SJCRH30 (cell line): ENCODE data around the gene COL6A1. TPM values are rescaled to one million over a fixed set of nuclear protein-coding genes. Genes with fewer than 3 reads are reported as not detected.
A peak's percentile ranks its signal among the peaks of the same experiment; 100 is the strongest.
"Not testable (repeated sequence)": the region's sequence is repeated elsewhere in the genome, so short reads cannot be mapped to it uniquely, and the experiment has no call there.

Experiments
- DNase-seq, 2 experiments: peaks; one replicate each; pipeline ENCODE4 v3.0.0-alpha.2; 2015 to 2020
- H3K27ac ChIP-seq: fragments of 250-450 bp; sonication (Bioruptor Pico); 2 replicates; pipeline ENCODE4 v1.5.1; 2020; ENCODE audit warnings: mild to moderate bottlenecking, moderate library complexity
- H3K27me3 ChIP-seq: fragments of 250-450 bp; sonication (Bioruptor Pico); 2 replicates; pipeline ENCODE4 v1.5.1; 2020; ENCODE audit warnings: mild to moderate bottlenecking, moderate library complexity
- H3K36me3 ChIP-seq: fragments of 250-450 bp; sonication (Bioruptor Pico); 2 replicates; pipeline ENCODE4 v1.5.1; 2020; ENCODE audit warnings: mild to moderate bottlenecking, moderate library complexity
- H3K4me1 ChIP-seq: fragments of 250-450 bp; sonication (Bioruptor Pico); 2 replicates; pipeline ENCODE4 v1.5.1; 2020; ENCODE audit warnings: mild to moderate bottlenecking, moderate library complexity
- H3K4me3 ChIP-seq: fragments of 250-450 bp; sonication (Bioruptor Pico); 2 replicates; pipeline ENCODE4 v1.5.1; 2020; ENCODE audit warnings: mild to moderate bottlenecking, moderate library complexity
- H3K9me3 ChIP-seq: fragments of 250-450 bp; sonication (Bioruptor Pico); replicated peaks from 2 replicates; pipeline ENCODE4 v1.5.1; 2020; ENCODE audit warnings: mild to moderate bottlenecking, moderate library complexity
- total RNA-seq: library from RNA; depleted of rRNA; stranded (reverse); fragments of >200 nt; shearing (Covaris generic); gene quantifications from 2 replicates; pipeline ENCODE4 v1.2.3, GENCODE V29; 2014

The COL6A1 gene
- total RNA-seq, 1 experiment from 2014 or later, result 12.6 TPM

- not testable (repeated sequence) for H3K36me3 ChIP-seq, H3K9me3 ChIP-seq, H3K4me1 ChIP-seq
Measured at GRCh38 chr21:45952527-45952926, 29.0 kb upstream of the COL6A1 start.

GRCh38 chr21:45952974-45953373 is 28.6 kb upstream of the COL6A1 start:
- Histone ChIP-seq H3K27ac (no peak overlapping the region), H3K4me3 (no peak overlapping the region), H3K36me3 (no peaks in the 10 kb centered on the region), H3K4me1 (no peaks in the 10 kb centered on the region; the same call in 1 of the 2 replicates), H3K9me3 (no peaks in the 10 kb centered on the region), H3K27me3 (no peaks in the 10 kb centered on the region)
- DNase-seq, result no peak

More at GRCh38 chr21:45952527-45952926, 29.0 kb upstream of the COL6A1 start:
- not testable (repeated sequence) for H3K27ac ChIP-seq, H3K4me3 ChIP-seq, H3K27me3 ChIP-seq, DNase-seq

DNA sequence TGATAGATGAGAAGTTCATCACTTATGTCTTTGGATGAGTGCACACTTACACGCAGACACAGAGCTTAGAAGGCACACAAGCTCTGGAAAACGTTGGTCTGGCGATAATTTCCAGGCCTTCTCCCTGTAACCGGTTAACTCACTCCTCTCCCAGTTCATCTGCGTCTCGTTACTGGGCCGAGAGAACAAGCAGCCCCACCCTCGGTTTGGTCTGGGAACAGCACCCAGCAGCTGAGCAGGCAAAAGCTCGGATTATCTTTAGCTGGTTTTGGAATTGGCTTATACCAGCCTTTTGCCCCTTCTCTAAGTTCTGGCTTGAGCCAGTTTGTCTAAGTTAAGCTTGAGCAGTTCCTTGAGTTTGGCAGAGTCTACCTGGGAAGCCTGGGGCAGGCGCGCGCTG is 27.3 kb upstream of the COL6A1 start:
- no peak for DNase-seq
- no peaks in the 10 kb centered on the region for H3K9me3 ChIP-seq
- H3K27me3 ChIP-seq, result no peaks in the 10 kb centered on the region
- H3K4me3 ChIP-seq, result no peak overlapping the region
- no peaks in the 10 kb centered on the region; the same call in 1 of the 2 replicates for H3K4me1 ChIP-seq
- no peak overlapping the region for H3K27ac ChIP-seq
- no peaks in the 10 kb centered on the region for H3K36me3 ChIP-seq

GRCh38 chr21:45954921-45955320 is 26.6 kb upstream of the COL6A1 start:
- no peaks in the 10 kb centered on the region for H3K36me3 ChIP-seq
- H3K27ac ChIP-seq, result no peak overlapping the region
- no peaks in the 10 kb centered on the region for H3K9me3 ChIP-seq
- DNase-seq, result no peak
- H3K4me1 ChIP-seq, result no peaks in the 10 kb centered on the region; the same call in 1 of the 2 replicates
- H3K27me3 ChIP-seq, result no peaks in the 10 kb centered on the region
- H3K4me3 ChIP-seq, result no peak overlapping the region

- no peak overlapping the region for H3K27ac ChIP-seq
- H3K9me3 ChIP-seq, result no peaks in the 10 kb centered on the region
- no peak for DNase-seq
- H3K36me3 ChIP-seq, result no peaks in the 10 kb centered on the region
- H3K4me1 ChIP-seq, result no peaks in the 10 kb centered on the region
- no peak overlapping the region for H3K4me3 ChIP-seq
- no peaks in the 10 kb centered on the region for H3K27me3 ChIP-seq
Measured at GRCh38 chr21:45957551-45957950, 24.0 kb upstream of the COL6A1 start.

DNA sequence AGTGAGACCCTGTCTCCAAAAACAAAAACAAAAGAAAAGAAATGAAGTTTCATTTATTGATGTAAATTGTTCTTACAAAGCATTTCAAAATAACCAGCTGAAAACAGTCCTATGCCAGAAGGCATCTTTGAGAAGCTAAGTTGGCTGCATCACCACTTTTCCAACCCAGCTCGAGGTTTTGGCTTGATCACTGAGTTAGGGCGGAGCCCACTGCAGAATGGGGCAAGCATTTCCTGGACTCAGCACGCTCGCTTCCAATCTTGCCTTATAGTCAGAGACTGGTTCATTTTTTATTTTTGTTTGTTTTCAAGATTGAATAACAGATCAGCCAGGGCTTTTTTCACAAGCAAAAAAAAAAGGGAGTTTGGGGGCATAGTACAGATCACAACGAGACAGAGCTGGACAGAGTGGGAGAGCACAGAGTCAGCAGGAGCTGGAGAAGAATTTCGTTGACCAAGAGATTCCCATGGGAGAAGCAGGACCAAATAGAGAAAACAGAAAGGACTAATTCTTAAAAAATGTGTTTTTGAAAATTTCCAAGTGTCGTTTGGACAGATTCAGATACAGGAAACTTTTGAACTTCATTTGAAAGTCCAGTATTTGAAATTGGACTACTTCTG is 23.5 kb upstream of the COL6A1 start:
- Histone ChIP-seq H3K36me3 (no peaks in the 10 kb centered on the region), H3K4me3 (no peak overlapping the region), H3K4me1 (no peaks in the 10 kb centered on the region), H3K9me3 (no peaks in the 10 kb centered on the region), H3K27me3 (no peaks in the 10 kb centered on the region), H3K27ac (no peak overlapping the region)
- no peak for DNase-seq

DNA sequence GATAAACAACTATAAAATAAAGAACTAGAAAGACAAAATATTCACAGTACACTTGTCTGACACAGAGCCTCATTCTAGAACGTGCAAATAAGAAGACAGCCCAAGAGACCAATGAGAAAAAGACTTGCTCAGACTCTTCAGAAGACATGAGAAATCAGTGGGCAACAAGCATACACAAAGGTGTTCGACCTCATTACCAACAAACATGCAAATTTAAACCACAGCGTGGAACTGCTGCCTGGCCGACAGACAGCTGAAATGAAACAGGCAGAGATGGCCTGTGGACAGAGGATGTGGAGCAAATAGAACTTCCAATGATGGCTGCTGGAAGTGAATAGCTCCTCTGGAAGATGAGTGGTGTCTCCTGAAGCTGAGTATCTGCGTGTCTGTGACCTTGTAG is 22.4 kb upstream of the COL6A1 start:
- DNase-seq, result no peak
- Histone ChIP-seq H3K4me1 (no peaks in the 10 kb centered on the region), H3K27ac (no peak overlapping the region), H3K9me3 (no peaks in the 10 kb centered on the region), H3K27me3 (no peaks in the 10 kb centered on the region), H3K36me3 (no peaks in the 10 kb centered on the region), H3K4me3 (no peak overlapping the region)

- Histone ChIP-seq H3K36me3 (no peaks in the 10 kb centered on the region), H3K27ac (no peak overlapping the region), H3K4me3 (no peak overlapping the region), H3K9me3 (no peaks in the 10 kb centered on the region), H3K27me3 (no peaks in the 10 kb centered on the region), H3K4me1 (no peaks in the 10 kb centered on the region)
- DNase-seq, result no peak
Measured at GRCh38 chr21:45959779-45960390, 21.7 kb upstream of the COL6A1 start.

DNA sequence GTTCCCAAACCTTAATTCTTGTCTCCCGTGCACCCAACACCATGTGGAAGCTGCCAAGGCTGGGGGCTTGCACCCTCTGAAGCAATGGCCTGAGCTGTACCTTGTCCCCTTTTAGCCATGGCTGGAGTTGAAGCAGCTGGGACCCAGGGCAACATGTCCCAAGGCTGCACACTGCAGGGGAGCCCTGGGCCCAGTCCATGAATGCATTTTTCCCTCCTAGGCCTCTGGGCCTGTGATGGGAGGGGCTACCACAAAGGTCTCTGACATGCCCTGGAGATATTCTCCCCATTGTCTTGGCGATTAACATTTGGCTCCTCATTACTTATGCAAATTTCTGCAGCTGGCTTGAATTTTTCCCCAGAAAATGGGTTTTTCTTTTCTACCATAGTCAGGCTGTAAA is 20.2 kb upstream of the COL6A1 start:
- H3K36me3 ChIP-seq, H3K4me3 ChIP-seq, H3K4me1 ChIP-seq, H3K9me3 ChIP-seq, H3K27ac ChIP-seq, DNase-seq, H3K27me3 ChIP-seq: not testable (repeated sequence)

- Histone ChIP-seq H3K9me3 (no peaks in the 10 kb centered on the region), H3K36me3 (no peaks in the 10 kb centered on the region), H3K27me3 (no peaks in the 10 kb centered on the region), H3K4me3 (no peak overlapping the region), H3K4me1 (no peaks in the 10 kb centered on the region), H3K27ac (no peak overlapping the region)
- no peak for DNase-seq
Measured at GRCh38 chr21:45962531-45963231, 18.9 kb upstream of the COL6A1 start.

GRCh38 chr21:45963232-45963570 is 18.4 kb upstream of the COL6A1 start:
- no peak for DNase-seq
- H3K27me3 ChIP-seq, result no peaks in the 10 kb centered on the region
- no peak overlapping the region for H3K4me3 ChIP-seq
- no peaks in the 10 kb centered on the region for H3K9me3 ChIP-seq
- no peaks in the 10 kb centered on the region for H3K4me1 ChIP-seq
- no peak overlapping the region for H3K27ac ChIP-seq
- no peaks in the 10 kb centered on the region for H3K36me3 ChIP-seq

DNA sequence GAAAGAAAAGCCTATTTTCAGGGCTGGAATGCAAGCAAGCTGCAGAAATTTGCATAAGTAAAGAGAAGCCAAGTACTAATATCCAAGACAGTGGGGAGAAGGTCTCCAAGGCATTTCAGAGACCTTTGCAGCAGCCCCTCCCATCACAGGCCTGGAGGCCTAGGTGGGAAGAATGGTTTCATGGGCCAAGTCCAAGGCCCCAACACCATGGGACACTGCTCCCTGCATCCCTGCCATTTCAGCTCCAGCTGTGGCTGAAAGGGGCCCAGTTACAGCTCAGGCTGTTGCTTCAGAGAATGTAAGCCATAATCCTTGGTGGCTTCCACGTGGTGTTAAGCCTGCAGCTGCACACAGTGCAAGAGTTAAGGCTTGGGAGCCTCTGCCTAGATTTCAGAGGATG is 16.9 kb upstream of the COL6A1 start:
- Histone ChIP-seq H3K9me3 (no peaks in the 10 kb centered on the region), H3K27ac (no peak overlapping the region), H3K4me1 (no peaks in the 10 kb centered on the region), H3K27me3 (no peaks in the 10 kb centered on the region), H3K36me3 (no peaks in the 10 kb centered on the region), H3K4me3 (no peak overlapping the region)
- DNase-seq, result no peak

DNA sequence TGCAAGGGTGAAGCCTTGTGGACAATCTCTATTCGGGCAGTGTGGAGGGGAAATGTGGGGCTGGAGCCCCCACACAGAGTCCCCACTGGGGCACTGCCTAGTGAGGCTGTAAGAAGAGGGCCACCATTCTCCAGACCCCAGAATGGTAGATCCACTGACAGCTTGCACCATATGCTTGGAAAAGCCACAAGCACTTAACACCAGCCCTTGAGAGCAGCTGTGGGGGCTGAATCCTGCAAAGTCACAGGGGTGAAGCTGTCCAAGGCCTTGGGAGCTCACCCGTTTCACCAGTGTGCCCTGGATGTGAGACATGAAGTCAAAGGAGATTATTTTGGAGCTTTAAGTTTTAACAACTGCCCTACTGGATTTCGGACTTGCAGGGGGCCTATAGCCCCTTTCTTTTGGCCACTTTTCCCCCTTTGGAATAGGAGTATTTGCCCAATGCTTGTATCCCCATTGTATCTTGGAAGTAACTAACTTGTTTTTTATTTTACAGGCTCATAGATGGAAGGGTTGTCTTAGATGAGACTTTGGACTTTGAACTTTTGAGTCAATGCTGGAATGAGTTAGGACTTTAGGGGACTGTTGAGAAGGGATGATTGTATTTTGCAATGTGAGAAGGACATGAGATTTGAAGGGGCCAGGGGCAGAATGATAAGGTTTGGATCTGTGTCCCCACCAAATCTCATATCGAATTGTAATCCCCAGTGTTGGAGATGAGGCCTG is 16.3 kb upstream of the COL6A1 start:
- H3K9me3 ChIP-seq, result no peaks in the 10 kb centered on the region
- no peaks in the 10 kb centered on the region for H3K27me3 ChIP-seq
- no peak overlapping the region for H3K27ac ChIP-seq
- H3K4me3 ChIP-seq, result no peak overlapping the region
- peak in 1 of 2 experiments; percentile 33 for DNase-seq
- no peaks in the 10 kb centered on the region for H3K36me3 ChIP-seq
- H3K4me1 ChIP-seq, result no peaks in the 10 kb centered on the region

GRCh38 chr21:45966791-45967394 is 14.7 kb upstream of the COL6A1 start:
- Histone ChIP-seq H3K9me3 (no peaks in the 10 kb centered on the region), H3K4me3 (no peak overlapping the region), H3K4me1 (peaks cover 10% of the 10 kb centered on the region), H3K36me3 (no peaks in the 10 kb centered on the region), H3K27ac (no peak overlapping the region), H3K27me3 (no peaks in the 10 kb centered on the region)
- DNase-seq, result no peak
